ENCODE measurements around the gene PIAS1.

DNA sequence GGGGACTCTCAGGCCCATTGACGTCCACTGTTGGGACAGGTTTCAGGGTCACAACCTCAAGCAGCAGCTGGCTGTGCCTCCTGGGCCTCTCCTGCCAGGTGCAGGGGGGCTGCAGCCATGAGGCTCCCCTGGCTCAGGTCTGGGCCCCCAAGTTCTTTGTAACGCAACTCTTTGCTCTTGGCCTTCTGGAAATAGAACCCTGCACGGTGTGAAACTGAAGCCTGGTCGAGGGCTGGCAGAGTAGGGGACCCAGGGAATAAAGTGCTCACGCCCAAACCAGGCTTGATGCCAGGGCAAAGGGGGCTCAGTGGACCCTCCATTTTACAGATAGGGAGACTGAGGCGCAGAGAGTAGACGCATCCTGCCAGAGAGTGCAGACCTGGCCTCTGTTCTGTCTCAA lies 150.2 kb downstream of the PIAS1 start:
- TF ChIP-seq, protein P1, sequence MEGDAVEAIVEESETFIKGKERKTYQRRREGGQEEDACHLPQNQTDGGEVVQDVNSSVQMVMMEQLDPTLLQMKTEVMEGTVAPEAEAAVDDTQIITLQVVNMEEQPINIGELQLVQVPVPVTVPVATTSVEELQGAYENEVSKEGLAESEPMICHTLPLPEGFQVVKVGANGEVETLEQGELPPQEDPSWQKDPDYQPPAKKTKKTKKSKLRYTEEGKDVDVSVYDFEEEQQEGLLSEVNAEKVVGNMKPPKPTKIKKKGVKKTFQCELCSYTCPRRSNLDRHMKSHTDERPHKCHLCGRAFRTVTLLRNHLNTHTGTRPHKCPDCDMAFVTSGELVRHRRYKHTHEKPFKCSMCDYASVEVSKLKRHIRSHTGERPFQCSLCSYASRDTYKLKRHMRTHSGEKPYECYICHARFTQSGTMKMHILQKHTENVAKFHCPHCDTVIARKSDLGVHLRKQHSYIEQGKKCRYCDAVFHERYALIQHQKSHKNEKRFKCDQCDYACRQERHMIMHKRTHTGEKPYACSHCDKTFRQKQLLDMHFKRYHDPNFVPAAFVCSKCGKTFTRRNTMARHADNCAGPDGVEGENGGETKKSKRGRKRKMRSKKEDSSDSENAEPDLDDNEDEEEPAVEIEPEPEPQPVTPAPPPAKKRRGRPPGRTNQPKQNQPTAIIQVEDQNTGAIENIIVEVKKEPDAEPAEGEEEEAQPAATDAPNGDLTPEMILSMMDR (IDR thresholded peaks at IDR 0.05; ENCODE audit: low read depth, low read length): no peak
- no peak for TF ChIP-seq EZH2phosphoT487 (IDR thresholded peaks at IDR 0.05; ENCODE audit: low read depth)
